GM23248 (cell line): ENCODE measurements around the gene C1orf105. TPM values are rescaled to one million over a fixed set of nuclear protein-coding genes. Genes with fewer than 3 reads are reported as not detected.

Experiments used
- DNase-seq: peaks from one replicate; pipeline ENCODE4 v3.0.0-alpha.2; 2015
- H2AFZ ChIP-seq: fragments of 200-600 bp; sonication (generic); 2 replicates; pipeline ENCODE4 v1.6.1; 2016; ENCODE audit warnings: antibody characterized with exemption
- H3F3A ChIP-seq: fragments of 200-600 bp; sonication (generic); 2 replicates; pipeline ENCODE4 v1.6.1; 2016; ENCODE audit warnings: mild to moderate bottlenecking, antibody characterized with exemption, mixed run types; ENCODE audit not compliant: insufficient read depth
- H3K27ac ChIP-seq: fragments of 200-600 bp; sonication (generic); 2 replicates; pipeline ENCODE4 v1.5.1; 2016; ENCODE audit warnings: mild to moderate bottlenecking
- H3K27me3 ChIP-seq: fragments of 200-600 bp; sonication (generic); replicated peaks from 2 replicates; pipeline ENCODE4 v1.6.1; 2016; ENCODE audit warnings: mild to moderate bottlenecking; ENCODE audit not compliant: insufficient read depth
- H3K36me3 ChIP-seq: fragments of 200-600 bp; sonication (generic); 2 replicates; pipeline ENCODE4 v1.6.1; 2016; ENCODE audit warnings: low read depth, mild to moderate bottlenecking
- H3K4me1 ChIP-seq: fragments of 200-600 bp; sonication (generic); 2 replicates; pipeline ENCODE4 v1.6.1; 2016; ENCODE audit warnings: mild to moderate bottlenecking; ENCODE audit not compliant: insufficient read depth
- H3K4me2 ChIP-seq: fragments of 200-600 bp; sonication (generic); one replicate; pipeline ENCODE4 v1.6.1; 2016; ENCODE audit warnings: mild to moderate bottlenecking; ENCODE audit not compliant: unreplicated experiment
- H3K4me3 ChIP-seq: fragments of 200-600 bp; sonication (generic); 2 replicates; pipeline ENCODE4 v1.5.1; 2016; ENCODE audit warnings: mild to moderate bottlenecking
- H3K79me2 ChIP-seq: fragments of 200-600 bp; sonication (generic); 2 replicates; pipeline ENCODE4 v1.6.1; 2016; ENCODE audit warnings: mild to moderate bottlenecking; ENCODE audit not compliant: insufficient read depth
- H3K9ac ChIP-seq: fragments of 200-600 bp; sonication (generic); 2 replicates; pipeline ENCODE4 v1.6.1; 2016; ENCODE audit warnings: mild to moderate bottlenecking
- H3K9me2 ChIP-seq: fragments of 200-600 bp; sonication (generic); 2 replicates; pipeline ENCODE4 v1.6.1; 2016; ENCODE audit warnings: mixed run types, mild to moderate bottlenecking, moderate library complexity; ENCODE audit not compliant: insufficient read depth
- H3K9me3 ChIP-seq: fragments of 200-600 bp; sonication (generic); one replicate; pipeline ENCODE4 v1.6.1; 2017; ENCODE audit warnings: low read depth
- H4K20me1 ChIP-seq: fragments of 200-600 bp; sonication (generic); 2 replicates; pipeline ENCODE4 v1.6.0; 2016; ENCODE audit not compliant: insufficient read depth
- EZH2 ChIP-seq: fragments of 200-600 bp; sonication (generic); IDR thresholded peaks from 2 replicates; pipeline ENCODE4 v1.6.1; 2018; ENCODE audit warnings: antibody characterized with exemption, mild to moderate bottlenecking; ENCODE audit not compliant: insufficient read depth, poor library complexity, severe bottlenecking
- EZH2phosphoT487 ChIP-seq: fragments of 200-600 bp; sonication (generic); IDR thresholded peaks from 2 replicates; pipeline ENCODE4 v1.6.1; 2018; ENCODE audit warnings: antibody characterized with exemption, moderate library complexity, mild to moderate bottlenecking, low read depth; ENCODE audit not compliant: insufficient read depth
- WGBS, 2 experiments: methylation state at CpG; one replicate each; pipeline ENCODE4 v1.1.6; 2015 to 2017; ENCODE audit warnings: low lambda C conversion rate in 2 of 2, low coverage in 1 of 2; ENCODE audit errors: missing lambda C conversion rate in 2 of 2; 5-methylcytosine and 5-hydroxymethylcytosine counted together
- in situ Hi-C: fragments of 300-500 bp; cut with MboI; formaldehyde crosslinking; loops from 2 replicates; pipeline ENCODE4 v1.15.0; 2020
- polyA plus RNA-seq: library from polyadenylated mRNA; unstranded; fragments of >200 nt; fragmentation: Nextera tagmentation; extraction: Ambion mirVana; gene quantifications from 2 replicates; pipeline ENCODE4 v1.2.1, GENCODE V29; 2016
- total RNA-seq: library from RNA; depleted of rRNA; stranded (reverse); fragments of >200 nt; shearing (Covaris generic); gene quantifications from 2 replicates; pipeline ENCODE4 v1.2.3, GENCODE V29; 2014

C1orf105 gene
- total and polyA plus RNA-seq, 2 experiments from 2014 or later, result not detected

GRCh38 chr1:172476218-172476811 is 55.8 kb downstream of the C1orf105 start:
- Histone ChIP-seq H3K4me3 (no peak overlapping the region), H3K4me2 (no peak overlapping the region), H3K9me3 (no peaks in the 10 kb centered on the region), H2AFZ (no peak overlapping the region), H3K4me1 (no peaks in the 10 kb centered on the region), H3K9ac (no peak overlapping the region), H3K9me2 (no peaks in the 10 kb centered on the region), H3K36me3 (no peaks in the 10 kb centered on the region), H4K20me1 (no peaks in the 10 kb centered on the region), H3K27ac (no peak overlapping the region), H3K27me3 (peaks cover 9% of the 10 kb centered on the region; the same call in 1 of the 2 replicates), H3K79me2 (no peaks in the 10 kb centered on the region), H3F3A (no peaks in the 10 kb centered on the region)
- WGBS, 2 experiments, result 61 to 71% methylated on average over 4 of the region's 4 CpGs
- in situ Hi-C loops, result no loop called here
- DNase-seq, result no peak
- TF ChIP-seq EZH2, result no peak

DNA sequence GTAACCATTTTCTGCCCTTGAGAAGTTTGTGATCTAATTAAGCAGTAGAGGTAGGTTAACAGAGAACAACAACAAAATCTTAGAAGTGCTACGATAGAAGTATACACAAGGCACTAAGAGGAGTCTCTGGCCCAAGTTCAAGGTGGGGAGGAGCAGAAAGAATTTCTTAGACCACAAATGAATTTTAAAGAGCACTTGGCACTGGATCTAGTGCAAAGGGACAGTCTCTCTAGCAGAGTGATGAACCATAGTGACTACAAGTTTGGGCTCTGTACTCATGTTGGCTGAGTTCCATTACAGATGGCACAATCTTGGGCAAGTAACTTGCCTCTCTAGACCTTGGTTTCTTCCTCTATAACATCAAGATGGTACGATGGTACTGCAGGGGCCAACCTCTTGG is 56.7 kb downstream of the C1orf105 start:
- H3K27ac ChIP-seq, result no peak overlapping the region
- no peak for TF ChIP-seq EZH2
- TF ChIP-seq EZH2phosphoT487, result no peak
- DNase-seq, result no peak
- no peak overlapping the region for H3K4me2 ChIP-seq
- peaks cover 14% of the 10 kb centered on the region; the same call in 1 of the 2 replicates for H3K27me3 ChIP-seq
- H3K4me1 ChIP-seq, result no peaks in the 10 kb centered on the region
- H3K9me3 ChIP-seq, result no peaks in the 10 kb centered on the region
- H3K79me2 ChIP-seq, result no peaks in the 10 kb centered on the region
- no peak overlapping the region for H2AFZ ChIP-seq
- 48 to 53% methylated on average over 2 of the region's 2 CpGs for WGBS, 2 experiments
- no peaks in the 10 kb centered on the region for H3K36me3 ChIP-seq
- H3K9me2 ChIP-seq, result no peaks in the 10 kb centered on the region
- no peaks in the 10 kb centered on the region for H4K20me1 ChIP-seq
- no peak overlapping the region for H3K4me3 ChIP-seq
- H3F3A ChIP-seq, result no peaks in the 10 kb centered on the region
- H3K9ac ChIP-seq, result no peak overlapping the region
- in situ Hi-C loops, result no loop called here

DNA sequence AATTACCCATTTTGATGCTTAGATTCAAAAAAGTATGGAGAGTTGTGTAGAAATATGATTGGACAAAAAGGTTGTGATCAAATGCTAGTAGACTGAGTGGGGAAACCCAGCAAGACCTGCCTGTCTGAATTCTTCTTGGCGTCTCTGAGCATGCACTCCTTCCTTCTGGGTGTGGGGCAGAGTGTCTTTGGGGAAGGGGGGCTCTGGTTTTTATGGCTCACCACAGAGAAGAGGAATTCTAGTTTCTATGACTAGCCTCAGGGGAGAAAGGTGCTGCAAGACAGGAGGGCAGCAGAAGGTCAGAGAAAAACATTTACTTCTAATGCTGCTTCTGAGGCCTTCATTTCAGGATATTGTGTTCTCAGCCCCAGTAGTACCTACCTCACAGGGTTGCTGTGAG is 57.3 kb downstream of the C1orf105 start:
- H3K4me2 ChIP-seq, result no peak overlapping the region
- no peaks in the 10 kb centered on the region for H3F3A ChIP-seq
- no peaks in the 10 kb centered on the region for H3K36me3 ChIP-seq
- no peak for DNase-seq
- no peaks in the 10 kb centered on the region for H3K9me2 ChIP-seq
- H3K9me3 ChIP-seq, result no peaks in the 10 kb centered on the region
- no peak overlapping the region for H2AFZ ChIP-seq
- H3K79me2 ChIP-seq, result no peaks in the 10 kb centered on the region
- H3K4me3 ChIP-seq, result no peak overlapping the region
- no peak for TF ChIP-seq EZH2phosphoT487
- TF ChIP-seq EZH2, result no peak
- no peaks in the 10 kb centered on the region for H4K20me1 ChIP-seq
- no peak overlapping the region for H3K9ac ChIP-seq
- no peak overlapping the region for H3K27ac ChIP-seq
- in situ Hi-C loops, result no loop called here
- no peaks in the 10 kb centered on the region for H3K4me1 ChIP-seq
- 54 to 82% methylated on average over 1 of the region's 1 CpG for WGBS, 2 experiments
- H3K27me3 ChIP-seq, result peaks cover 14% of the 10 kb centered on the region; the same call in 1 of the 2 replicates

GRCh38 chr1:172478485-172478884 is 58.0 kb downstream of the C1orf105 start:
- Histone ChIP-seq H3F3A (no peaks in the 10 kb centered on the region), H3K9me3 (no peaks in the 10 kb centered on the region), H3K4me3 (no peak overlapping the region), H3K27me3 (peaks cover 14% of the 10 kb centered on the region; the same call in 1 of the 2 replicates), H3K27ac (no peak overlapping the region), H3K4me2 (no peak overlapping the region), H3K36me3 (no peaks in the 10 kb centered on the region), H3K4me1 (no peaks in the 10 kb centered on the region), H4K20me1 (no peaks in the 10 kb centered on the region), H3K9me2 (no peaks in the 10 kb centered on the region), H2AFZ (no peak overlapping the region), H3K79me2 (no peaks in the 10 kb centered on the region), H3K9ac (no peak overlapping the region)
- DNase-seq, result no peak
- no peak for TF ChIP-seq EZH2
- TF ChIP-seq EZH2phosphoT487, result no peak
- in situ Hi-C loops, result no loop called here

GRCh38 chr1:172480431-172480830 is 59.9 kb downstream of the C1orf105 start:
- in situ Hi-C loops, result no loop called here
- 63 to 64% methylated on average over 3 of the region's 3 CpGs for WGBS, 2 experiments
- TF ChIP-seq EZH2 (no peak), EZH2phosphoT487 (no peak)
- Histone ChIP-seq H3K27ac (no peak overlapping the region), H3K4me3 (no peak overlapping the region), H4K20me1 (no peaks in the 10 kb centered on the region), H3K9me2 (no peaks in the 10 kb centered on the region), H3K27me3 (peaks cover 15% of the 10 kb centered on the region), H3K4me1 (no peaks in the 10 kb centered on the region), H3K9ac (no peak overlapping the region), H2AFZ (no peak overlapping the region), H3K36me3 (no peaks in the 10 kb centered on the region), H3K79me2 (no peaks in the 10 kb centered on the region), H3K4me2 (no peak overlapping the region), H3K9me3 (no peaks in the 10 kb centered on the region), H3F3A (no peaks in the 10 kb centered on the region)
- DNase-seq, result no peak
